Kidney tubule cell (primary cell): ENCODE data around the gene DNAJB6.

ENCODE experiments used
- DNase-seq: peaks from one replicate; pipeline ENCODE4 v3.0.0-alpha.2; 2018; ENCODE audit warnings: low spot score

Gene DNAJB6

DNA sequence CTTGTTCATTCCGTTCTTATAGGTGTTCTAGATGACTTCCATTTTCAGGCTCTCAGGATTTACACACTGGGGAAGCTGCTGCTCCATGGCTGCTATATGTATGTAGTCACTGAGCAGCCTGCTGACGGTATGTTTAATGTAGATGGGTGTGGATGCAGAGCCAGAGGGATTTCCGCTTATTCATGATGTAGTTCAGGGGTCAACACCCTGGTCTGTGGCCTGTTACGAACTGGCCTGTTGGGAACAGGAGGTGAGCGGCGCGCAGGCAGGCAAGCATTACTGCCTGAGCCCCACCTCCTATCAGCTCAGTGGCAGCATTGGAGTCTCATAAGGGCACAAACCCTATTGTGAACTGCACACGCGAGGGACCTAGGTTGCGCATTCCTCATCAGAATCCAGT lies 33.9 kb downstream of the DNAJB6 start:
- DNase-seq: no peak

DNA sequence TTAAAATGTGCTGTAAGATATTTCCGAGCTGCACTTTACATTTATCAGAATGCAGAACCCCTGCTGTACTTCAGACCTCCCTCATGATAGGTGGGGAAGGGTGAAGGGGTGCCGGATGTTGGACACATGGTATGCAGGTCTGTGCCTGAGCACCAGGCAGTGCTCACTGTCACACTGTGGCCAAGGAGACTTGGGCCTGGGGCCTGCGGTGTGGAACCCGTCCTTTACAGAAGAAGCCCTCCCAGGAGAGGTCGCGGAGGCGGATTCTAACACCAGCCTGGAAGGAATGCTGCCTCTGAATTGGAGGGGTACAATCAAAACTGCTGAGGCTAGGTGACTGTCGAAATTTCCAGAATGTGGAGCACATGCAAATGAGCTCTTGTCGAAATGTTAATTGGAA lies 34.5 kb downstream of the DNAJB6 start:
- DNase-seq: no peak

DNA sequence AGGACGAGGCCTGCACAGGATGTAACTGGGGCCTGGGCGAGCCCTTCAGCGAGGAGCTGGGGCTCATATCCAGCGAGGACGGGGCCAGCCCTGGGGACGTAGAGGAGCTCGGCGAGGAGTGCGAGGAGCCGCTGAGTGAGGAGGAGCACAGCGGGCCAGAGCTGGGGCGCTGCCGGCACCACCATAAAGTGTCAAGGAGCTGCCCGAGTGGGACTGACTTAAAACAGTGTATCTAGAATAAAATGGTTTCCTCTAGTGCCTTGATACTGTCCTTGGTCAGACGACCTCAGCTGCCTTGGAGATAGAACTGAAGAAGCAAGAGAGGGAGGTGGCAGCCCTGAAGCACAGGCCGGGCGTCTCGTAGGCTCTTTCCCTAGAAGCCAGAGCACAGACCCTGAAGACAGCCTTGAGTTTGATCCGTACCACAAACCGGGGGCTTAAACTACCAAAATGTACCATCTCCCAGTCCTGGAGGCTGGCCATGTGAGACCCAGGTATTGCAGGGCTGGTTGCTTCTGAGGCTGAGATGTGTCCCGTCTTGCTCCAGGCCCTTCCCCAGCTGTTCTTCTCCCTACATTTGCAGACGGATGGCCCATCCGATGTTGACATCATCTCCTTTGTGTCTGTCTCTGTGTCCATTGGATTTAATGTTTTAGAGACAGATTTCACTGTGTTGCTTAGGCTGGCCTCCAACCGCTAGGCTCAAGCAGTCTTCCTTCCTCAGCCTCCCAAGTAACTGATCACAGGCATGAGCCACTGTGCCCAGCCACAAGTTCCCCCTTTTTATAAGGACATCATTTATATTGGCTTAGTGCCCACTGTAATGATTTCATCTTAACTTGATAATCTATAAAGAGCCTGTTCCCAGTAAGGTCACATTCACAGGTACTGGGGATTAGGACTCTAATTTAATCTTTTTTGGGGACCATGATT lies 35.8 kb downstream of the DNAJB6 start:
- no peak for DNase-seq

DNA sequence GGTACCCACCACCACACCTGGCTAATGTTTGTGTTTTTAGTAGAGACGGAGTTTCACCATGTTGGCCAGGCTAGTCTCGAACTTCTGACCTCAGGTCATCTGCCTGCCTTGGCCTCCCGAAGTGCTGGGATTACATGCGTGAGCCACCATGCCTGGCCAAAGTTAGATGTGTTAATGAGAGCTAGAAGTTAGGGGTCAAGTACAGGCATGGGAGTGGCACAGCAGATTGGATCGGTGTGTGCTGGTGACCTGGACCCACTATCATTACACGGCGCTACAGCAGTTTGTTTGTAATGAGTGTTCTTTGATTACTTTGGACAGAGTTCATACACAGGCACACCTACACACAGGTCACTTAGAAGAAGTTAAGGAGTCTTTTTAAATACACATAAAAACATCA lies 36.7 kb downstream of the DNAJB6 start:
- DNase-seq: no peak

DNA sequence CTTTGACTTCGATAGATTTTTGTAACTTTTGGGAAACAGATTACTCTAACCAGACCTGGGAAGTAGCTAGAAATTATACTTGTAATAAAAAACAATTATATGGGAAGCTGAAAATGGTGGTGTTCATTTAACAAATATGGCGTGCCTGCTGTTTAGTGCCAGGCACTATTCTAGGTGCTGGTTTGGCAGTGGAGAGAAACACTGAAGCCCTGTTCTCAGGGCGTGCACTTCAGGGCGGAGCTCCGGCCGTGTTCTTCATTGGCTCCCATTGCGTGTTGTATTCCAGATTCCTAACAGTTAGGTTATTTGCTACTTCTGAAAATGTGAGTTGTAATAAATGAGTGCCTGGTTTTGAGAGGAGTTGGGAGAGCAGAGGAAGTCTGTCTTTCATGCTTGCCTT lies 38.6 kb downstream of the DNAJB6 start:
- DNase-seq: no peak

DNA sequence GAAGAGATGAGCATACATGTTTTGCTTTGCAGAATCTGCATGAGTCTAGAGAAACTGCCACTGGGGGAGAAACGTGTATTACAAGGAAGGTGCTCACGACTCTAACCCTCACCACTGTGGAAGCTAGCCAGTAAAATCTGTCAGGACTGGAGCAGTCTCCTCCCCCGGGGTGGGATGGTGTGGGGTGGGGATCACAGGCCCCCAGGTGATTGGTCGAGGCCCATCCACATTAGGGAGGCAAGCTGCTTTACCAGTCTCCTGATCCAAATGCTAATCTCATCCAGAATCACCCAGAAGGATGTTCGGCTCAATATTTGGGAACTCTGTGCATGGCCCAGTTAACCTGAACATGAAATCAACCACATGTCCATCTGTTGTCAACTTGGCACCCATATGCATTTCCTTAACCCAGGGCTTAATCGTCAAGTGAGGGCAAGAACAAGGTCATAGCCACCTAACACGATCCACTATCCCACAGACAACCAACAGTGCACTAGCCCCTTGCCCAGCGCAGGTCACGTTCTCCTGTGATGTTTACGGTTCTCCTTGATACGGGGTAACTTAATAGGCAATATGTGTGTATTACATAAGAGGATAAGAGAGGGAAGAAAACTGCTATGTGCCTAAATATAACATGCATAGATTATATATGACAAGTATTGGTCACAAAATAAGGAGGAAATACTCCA lies 40.8 kb downstream of the DNAJB6 start:
- no peak for DNase-seq

DNA sequence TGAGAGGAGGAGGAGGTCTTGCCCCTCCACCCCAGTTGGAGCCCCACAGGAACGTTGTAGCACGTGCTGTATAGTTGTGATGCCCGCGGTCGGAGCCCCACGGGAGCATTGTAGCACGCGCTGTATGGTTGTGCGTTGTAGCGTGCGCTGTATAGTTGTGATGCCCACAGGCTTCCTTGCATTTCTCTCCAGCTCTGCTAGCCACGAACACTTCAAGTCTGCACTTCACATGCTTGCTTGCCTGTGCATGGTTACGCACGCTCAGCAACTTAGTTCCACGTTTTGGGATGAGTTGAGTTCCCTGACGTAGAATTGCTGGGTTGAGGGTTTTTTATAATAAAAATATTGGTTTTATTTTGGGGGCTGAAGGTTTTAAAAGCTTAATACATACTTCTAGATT lies 41.6 kb downstream of the DNAJB6 start:
- no peak for DNase-seq

DNA sequence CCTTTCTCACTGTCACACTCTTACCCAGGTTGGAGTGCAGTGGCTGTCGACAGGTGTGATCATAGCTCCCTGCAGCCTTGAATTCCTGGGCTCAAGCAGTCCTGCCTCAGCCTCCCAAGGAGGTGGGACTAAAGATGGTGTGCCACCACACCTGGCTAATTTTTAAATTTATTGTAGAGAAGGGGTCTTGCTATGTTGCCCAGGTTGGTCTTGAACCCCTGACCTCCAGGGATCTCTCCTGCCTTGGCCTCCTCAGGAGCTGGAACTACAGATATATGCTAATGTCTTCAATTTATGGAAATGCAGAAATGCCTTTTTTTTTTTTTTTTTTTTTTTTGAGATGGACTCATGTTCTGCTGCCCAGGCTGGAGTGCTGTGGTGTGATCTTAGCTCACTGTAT lies 42.7 kb downstream of the DNAJB6 start:
- no peak for DNase-seq

DNA sequence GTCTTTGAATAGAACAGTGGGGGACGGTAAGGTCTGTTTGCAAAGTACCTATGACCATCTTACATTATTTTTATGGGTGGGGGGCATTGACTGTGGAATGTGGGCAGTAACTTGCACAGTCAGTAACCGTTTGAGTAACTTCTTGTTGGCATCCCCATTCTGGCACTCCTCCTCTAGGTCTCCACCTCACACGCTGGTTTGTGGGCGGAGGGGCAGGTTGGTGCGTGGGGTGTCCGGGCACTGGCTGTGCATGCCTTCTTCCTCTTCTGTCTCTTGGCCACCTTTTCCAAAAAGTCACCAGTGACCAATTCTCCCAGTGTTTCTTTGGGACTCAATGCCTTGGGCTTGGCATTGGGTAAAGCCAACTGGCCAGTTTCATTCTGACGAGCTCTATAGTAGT lies 43.6 kb downstream of the DNAJB6 start:
- DNase-seq: no peak

DNA sequence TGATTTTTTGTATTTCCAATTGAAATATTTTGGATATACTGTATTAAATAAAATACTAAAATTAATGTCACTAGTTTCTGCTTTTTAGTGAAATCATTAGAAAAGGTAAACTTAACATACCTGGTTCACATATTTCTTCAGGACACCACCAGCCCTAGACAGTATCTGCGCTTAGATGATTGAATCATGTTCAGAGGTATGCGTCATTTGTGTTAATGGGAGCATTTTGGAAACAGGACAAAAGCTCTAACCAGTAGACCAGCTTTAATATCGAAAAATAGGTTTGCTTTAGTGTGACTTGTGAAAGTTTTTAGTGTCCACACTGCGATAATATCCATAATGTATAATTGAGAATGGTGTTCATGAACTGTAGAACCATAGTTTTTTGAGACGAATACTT lies 47.1 kb downstream of the DNAJB6 start:
- no peak for DNase-seq

DNA sequence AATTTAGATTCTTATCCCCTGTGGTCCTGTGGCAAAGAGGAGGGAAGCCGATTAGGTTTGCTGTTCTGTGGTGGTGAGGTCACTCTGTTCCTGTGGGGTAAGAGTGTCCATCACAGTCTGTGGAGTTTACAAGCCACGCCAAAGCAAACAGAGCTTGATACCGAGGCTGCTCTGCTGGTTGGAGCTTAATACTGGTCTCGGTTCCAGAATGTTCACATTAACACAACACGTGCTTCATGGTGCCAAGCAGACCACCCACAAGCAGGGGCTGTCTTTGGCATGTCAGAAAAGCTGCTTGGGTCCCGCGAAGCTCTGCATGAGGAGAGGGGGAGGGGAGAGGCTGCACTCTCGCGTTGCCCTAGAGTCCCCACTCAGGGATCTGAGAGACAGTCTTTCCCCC lies 47.5 kb downstream of the DNAJB6 start:
- no peak for DNase-seq

DNA sequence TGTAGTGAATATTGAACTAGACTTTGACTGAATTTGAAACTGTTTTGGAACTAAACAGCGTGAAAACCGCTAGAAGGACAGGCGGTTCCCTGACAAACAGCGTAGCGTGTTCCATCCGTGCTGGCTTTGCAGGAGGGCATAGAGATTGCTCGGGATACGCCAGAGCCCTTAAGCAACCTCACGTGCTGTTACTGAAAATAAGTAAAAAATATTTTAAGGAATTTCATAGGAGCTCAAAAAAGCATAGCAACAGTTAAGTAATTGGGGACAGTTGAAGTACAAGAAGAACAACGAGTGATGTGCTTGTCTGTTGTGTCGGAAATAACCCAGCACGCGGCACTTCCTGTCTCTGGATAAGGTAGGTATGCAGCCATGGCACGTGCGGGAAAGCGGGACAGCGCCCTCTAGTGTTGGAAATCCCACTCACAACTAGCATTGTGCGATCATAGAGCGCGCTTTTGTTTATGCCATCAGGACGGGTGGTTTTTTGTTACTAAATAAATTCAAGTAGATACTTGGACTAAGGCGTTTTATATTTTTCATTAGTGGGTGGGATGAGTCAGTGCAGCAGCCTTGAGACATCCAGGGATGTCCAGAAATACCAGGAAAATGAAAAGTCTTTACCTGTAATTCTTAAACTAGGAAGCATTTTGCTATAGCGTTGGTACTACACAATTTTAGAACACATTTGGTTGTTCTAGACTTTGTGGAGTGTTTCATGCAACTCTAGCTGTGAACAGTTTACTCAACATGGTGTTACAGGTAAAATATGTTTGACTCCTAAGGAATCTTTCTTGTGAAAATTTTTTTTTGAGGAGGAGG lies 50.4 kb downstream of the DNAJB6 start:
- DNase-seq: peak; percentile 77

DNA sequence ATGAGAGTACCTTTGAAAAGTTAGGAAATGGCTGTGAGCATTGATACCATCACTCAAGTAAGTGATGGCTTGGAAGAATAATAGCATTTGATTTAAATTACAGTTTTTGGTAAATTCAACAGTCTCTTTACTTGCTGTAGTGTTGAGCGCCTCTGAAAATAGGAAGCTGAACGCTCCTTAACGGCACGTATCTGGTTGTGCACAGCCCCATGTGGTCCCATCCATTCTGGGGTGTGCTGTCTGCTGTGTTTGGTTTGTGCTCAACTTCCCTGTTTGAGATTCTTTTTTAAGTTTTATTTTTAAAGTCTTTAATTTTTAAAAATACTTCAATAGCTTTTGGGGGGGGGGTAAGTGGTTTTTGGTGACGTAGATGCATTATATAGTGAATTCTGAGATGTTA lies 51.5 kb downstream of the DNAJB6 start:
- DNase-seq: no peak

DNA sequence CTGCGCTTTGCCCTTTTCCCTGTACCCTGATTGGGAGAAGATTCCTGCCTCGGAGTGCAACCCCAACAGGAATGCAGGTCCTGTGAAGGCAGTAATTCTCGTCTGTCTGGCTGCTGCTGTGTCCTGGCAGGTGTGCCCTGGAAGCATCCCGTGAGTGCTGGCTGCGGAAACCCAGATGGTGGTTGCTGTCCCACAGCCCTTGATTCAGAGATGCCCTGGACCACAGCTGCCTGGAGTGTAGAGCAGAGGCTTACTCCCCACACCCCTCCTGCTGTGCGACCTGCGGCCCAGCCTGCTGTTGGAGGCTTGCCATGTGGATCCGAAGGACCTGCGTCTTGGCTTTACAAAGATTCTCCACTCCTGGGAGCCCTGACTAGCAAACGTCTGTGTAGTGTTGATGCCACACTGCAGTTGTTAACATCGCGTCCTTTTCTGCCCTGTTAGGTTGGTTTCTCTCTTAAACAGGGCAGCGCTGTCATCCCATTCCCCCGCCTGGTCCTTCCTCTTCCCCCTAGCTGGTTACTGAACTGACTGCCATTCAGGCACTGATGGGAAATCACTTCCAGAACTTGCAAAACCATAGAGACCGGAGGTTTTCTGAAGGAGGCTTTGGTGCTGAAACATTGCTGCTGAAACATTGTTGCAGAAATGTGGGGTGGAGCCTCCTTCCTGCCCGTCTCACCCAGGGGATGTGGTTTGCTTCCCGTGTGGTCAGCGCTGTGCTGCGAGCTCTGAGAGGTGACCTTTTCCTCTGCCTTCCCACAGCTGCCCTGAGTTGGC lies 53.3 kb downstream of the DNAJB6 start:
- DNase-seq: peak; percentile 29

DNA sequence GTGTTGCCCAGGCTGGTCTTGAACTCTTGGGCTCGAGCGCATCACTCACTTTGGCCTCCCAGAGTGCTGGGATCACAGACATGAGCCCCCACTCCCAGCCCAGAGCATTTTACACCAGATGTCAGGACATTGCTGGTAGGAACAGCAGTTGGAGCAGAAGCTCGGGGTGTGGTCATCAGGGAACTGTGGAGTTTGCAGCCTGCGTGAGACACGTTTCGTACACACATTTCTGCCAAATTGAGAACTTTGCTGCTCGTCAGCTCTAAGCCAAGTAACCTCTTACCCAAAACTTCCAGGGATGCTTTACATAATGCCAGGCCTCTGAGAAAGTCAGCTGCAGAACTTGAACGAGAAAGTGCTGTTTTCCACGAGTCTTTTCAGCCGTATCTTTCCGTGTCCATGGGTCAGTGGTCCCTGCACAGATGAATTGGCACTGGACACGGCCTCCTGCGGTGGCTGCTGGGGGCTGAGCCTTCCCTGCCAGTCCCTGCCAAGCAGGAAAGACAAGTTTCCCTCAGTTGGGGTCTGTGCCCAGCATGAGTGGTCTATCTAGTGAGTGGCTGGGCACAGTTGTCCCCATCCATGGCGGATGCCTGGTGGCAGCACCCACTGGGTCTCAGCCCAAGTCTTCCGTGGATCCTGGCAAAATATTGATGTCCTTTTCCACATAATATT lies 54.4 kb downstream of the DNAJB6 start:
- no peak for DNase-seq

DNA sequence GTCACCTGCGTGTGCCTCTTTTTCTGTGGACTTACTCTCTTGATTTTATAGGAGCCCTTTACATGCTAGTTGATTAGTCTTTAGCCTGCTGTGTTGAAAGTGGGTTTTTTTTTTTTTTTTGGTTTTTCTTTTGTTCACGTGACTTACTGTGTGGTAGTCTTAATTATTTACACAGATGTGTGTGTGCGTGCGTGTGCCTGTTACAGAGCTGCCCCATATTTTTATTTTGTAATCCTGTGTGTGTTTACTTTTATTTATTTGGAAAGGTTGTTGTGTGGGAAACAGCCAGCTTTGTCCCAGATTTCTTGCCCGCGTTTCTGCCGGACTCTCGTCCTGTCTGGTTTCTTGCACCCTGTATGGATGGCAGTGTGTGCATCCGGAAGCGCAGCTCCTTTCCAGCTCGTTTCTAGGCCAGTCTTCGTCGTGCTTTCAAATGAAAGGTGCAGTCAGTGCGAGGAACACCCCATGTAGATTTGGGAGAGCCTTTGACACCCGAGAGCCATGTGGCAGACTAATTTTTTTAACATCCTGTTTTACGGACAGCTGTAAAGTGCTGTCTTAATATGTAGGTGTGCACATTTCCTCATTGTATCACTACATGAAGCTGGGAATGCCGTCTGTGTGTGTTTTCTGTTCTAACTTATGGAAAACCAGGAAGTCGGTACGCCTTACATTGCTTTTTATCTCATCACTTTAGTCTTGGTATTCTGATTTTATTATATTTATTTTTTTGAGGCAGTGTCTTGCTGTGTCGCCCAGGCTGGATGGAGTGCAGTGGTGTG lies 55.6 kb downstream of the DNAJB6 start:
- DNase-seq: no peak

DNA sequence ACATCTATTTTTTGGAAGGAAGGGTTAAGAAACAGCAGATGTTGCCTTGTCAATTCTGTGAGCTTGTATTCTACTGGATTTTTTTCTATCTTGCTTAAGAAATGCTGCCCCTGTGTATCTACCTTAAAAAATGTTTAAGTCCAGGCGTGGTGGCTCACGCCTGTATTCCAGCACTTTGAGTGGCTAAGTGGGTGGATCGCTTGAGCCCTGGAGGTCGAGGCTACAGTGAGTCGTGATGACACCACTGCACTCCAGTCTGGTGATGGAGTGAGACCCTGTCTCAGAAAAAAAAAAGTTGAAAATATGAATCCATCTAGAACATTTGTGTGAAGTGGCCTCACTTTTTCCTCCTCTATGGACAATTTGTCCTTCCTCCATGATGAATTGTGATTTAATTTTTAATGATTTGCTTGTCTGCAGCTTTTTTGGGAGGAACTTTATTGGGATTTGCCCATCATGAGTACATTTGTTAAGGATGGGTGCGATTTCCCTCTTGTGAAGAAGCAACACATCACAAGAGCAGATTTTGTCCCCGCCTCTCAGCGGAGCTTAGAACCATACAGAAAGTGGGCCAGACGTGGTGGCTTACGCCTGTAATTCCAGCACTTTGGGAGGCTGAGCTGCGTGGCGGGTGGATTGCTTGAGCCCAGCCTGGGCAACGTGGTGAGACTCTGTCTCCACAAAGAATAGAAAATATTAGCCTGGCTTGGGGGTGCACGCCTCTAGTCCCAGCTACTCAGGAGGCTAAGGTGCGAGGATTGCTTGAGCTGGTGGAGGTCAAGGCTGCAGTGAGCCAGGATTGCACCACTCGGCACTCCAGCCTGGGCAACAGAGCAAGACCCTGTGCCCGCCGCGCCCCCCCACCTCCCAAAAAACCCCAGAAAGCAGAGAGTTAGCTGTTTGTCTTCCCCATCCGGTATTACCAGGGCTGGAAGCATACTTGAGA lies 57.7 kb downstream of the DNAJB6 start:
- DNase-seq: peak; percentile 30

DNA sequence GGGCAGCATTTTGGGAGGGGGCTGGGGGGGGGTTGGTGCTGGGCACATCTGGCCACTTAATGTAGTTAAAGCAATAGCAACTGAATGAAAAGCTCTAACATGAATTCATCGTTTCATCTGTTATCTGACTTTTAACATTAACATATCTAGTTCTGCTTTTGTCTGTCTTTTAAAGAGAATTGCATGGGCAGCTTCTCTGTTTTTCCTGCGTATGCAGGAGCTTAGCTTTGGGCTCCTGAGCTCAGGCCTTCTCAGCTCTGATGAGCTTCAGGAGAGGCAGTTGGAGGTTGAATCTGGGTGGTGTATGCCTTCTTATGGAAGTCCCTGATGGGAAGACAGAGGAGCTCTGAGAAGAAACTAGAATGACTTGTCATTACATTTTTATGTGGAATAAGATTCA lies 58.4 kb downstream of the DNAJB6 start:
- no peak for DNase-seq

DNA sequence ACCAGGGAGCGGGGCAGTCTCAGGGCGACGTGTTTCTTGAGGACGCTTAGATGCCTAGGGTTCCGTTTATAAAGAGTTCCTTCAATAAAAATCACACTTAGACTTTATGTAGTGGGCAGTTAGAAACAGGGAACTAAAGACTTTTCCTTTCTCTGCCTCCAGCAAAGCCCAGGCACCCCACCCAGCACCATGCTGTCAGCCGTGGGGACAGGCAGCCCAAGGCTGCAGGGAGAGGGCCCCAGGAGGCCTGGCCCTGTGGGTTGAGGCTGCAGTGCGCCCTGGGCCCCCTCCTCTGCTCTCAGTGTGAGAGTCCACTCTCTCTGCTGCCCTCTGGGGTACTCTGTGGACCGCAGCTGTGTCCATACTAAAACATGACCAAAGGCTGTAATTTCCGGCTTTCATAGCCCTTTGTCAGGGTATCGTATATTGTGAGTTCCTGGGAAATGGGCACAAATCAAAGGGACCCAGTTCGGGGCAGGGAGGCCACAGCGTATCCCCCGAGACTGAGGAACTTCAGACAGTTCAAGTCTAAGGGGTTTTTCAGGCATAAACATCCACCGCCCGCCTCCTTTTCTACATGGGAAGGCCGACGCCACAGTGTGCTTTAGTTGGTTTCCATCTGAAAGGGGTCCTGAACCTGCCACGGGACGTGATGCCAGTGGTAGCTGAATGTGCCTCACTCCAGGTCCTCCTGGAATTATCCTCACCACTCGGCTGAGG lies 59.7 kb downstream of the DNAJB6 start:
- no peak for DNase-seq
